Cardiac muscle cell (in vitro differentiated cells and primary cell): ENCODE results near the gene GLIPR2. TPM values are rescaled to one million over a fixed set of nuclear protein-coding genes. Genes with fewer than 3 reads are reported as not detected.
A peak's percentile ranks its signal among the peaks of the same experiment; 100 is the strongest.

Experiments
- DNase-seq, 2 donors: peaks; one replicate each; pipeline versions ENCODE4 v3.0.0 to v3.0.0-alpha.2; 2010 to 2017; ENCODE audit warnings: low read depth in 1 of 2, low spot score in 1 of 2
- H3K27ac ChIP-seq: fragments of 200-600 bp; sonication (generic); 2 replicates; pipeline ENCODE4 v1.5.1; 2016
- H3K27me3 ChIP-seq: fragments of 200-600 bp; sonication (generic); 2 replicates; pipeline ENCODE4 v1.6.0; 2016; ENCODE audit warnings: control low read depth
- H3K36me3 ChIP-seq: fragments of 200-600 bp; sonication (generic); 2 replicates; pipeline ENCODE4 v1.5.1; 2016; ENCODE audit warnings: control low read depth
- H3K4me1 ChIP-seq: fragments of 200-600 bp; sonication (generic); 2 replicates; pipeline ENCODE4 v1.8.1; 2017; ENCODE audit warnings: low read depth, mild to moderate bottlenecking, mixed run types
- H3K4me3 ChIP-seq: fragments of 200-600 bp; sonication (generic); 2 replicates; pipeline ENCODE4 v1.5.1; 2016; ENCODE audit warnings: mild to moderate bottlenecking
- H3K9me3 ChIP-seq: fragments of 200-600 bp; sonication (generic); 2 replicates; pipeline ENCODE4 v1.5.1; 2017; ENCODE audit warnings: low read depth, mild to moderate bottlenecking, control low read depth
- CTCF ChIP-seq: IDR thresholded peaks from 2 replicates; pipeline ENCODE4 v1.5.1; 2012; ENCODE audit warnings: low read depth, mild to moderate bottlenecking, low read length
- polyA plus RNA-seq: library from polyadenylated mRNA; unstranded; fragments of >200 nt; fragmentation: Nextera tagmentation; extraction: Ambion mirVana; gene quantifications from 2 replicates; pipeline ENCODE4 v1.2.1, GENCODE V29; 2016
- total RNA-seq: library from RNA; depleted of rRNA; stranded (reverse); fragments of >200 nt; gene quantifications from 2 replicates; pipeline ENCODE4 v1.2.3, GENCODE V29; 2016

Gene GLIPR2
- total and polyA plus RNA-seq, 2 experiments from 2014 or later: 3.2 to 15.1 TPM

- no peak for TF ChIP-seq CTCF
- Histone ChIP-seq H3K27me3 (peaks cover 67% of the 10 kb centered on the region), H3K4me1 (no peaks in the 10 kb centered on the region), H3K4me3 (peak overlapping the region; percentile 85), H3K27ac (no peak overlapping the region), H3K36me3 (no peaks in the 10 kb centered on the region), H3K9me3 (no peaks in the 10 kb centered on the region)
- peak; percentile 5 to 28 for DNase-seq
Measured at GRCh38 chr9:36137392-36138004, 965 bp downstream of the GLIPR2 start.

GRCh38 chr9:36138496-36138895 is 2.0 kb downstream of the GLIPR2 start:
- H3K36me3 ChIP-seq: no peaks in the 10 kb centered on the region
- H3K27me3 ChIP-seq: peaks cover 58% of the 10 kb centered on the region

GRCh38 chr9:36138901-36139300 is 2.4 kb downstream of the GLIPR2 start:
- H3K4me1 ChIP-seq: no peaks in the 10 kb centered on the region
- no peak overlapping the region for H3K27ac ChIP-seq
- DNase-seq: no peak
- H3K4me3 ChIP-seq: no peak overlapping the region
- TF ChIP-seq CTCF: no peak
- no peaks in the 10 kb centered on the region for H3K36me3 ChIP-seq
- peaks cover 54% of the 10 kb centered on the region for H3K27me3 ChIP-seq
- H3K9me3 ChIP-seq: no peaks in the 10 kb centered on the region

More at GRCh38 chr9:36138496-36138895, 2.0 kb downstream of the GLIPR2 start:
- no peak overlapping the region for H3K4me3 ChIP-seq
- H3K4me1 ChIP-seq: no peaks in the 10 kb centered on the region
- H3K27ac ChIP-seq: no peak overlapping the region
- TF ChIP-seq CTCF: no peak
- DNase-seq: no peak
- no peaks in the 10 kb centered on the region for H3K9me3 ChIP-seq

- no peaks in the 10 kb centered on the region for H3K4me1 ChIP-seq
- no peak for TF ChIP-seq CTCF
- no peak overlapping the region for H3K4me3 ChIP-seq
- H3K36me3 ChIP-seq: no peaks in the 10 kb centered on the region
- no peak overlapping the region for H3K27ac ChIP-seq
- DNase-seq: no peak
- no peaks in the 10 kb centered on the region for H3K9me3 ChIP-seq
- H3K27me3 ChIP-seq: peaks cover 39% of the 10 kb centered on the region
Measured at GRCh38 chr9:36140086-36141084, 3.9 kb downstream of the GLIPR2 start.

- H3K36me3 ChIP-seq: no peaks in the 10 kb centered on the region
- TF ChIP-seq CTCF: peak; percentile 48
- H3K27me3 ChIP-seq: peaks cover 30% of the 10 kb centered on the region
- H3K9me3 ChIP-seq: no peaks in the 10 kb centered on the region
- H3K27ac ChIP-seq: no peak overlapping the region
- peak; percentile 30 to 44 for DNase-seq
- no peaks in the 10 kb centered on the region for H3K4me1 ChIP-seq
- no peak overlapping the region for H3K4me3 ChIP-seq
Measured at GRCh38 chr9:36141288-36141687, 4.8 kb downstream of the GLIPR2 start.
